Nephron (organoid): Measurements from ENCODE around the gene ELP4.
"Not testable (repeated sequence)": the region's sequence is repeated elsewhere in the genome, so short reads cannot be mapped to it uniquely, and the experiment has no call there.

Experiments used
- H3K27ac Mint-ChIP-seq, 3 experiments: 2 replicates each; pipeline ENCODE4 v1.8.0; 2020; ENCODE audit warnings: mixed read lengths in 3 of 3, mild to moderate bottlenecking in 2 of 3, moderate library complexity in 1 of 3
- H3K27me3 Mint-ChIP-seq: 2 replicates; pipeline ENCODE4 v1.8.0; 2021; ENCODE audit warnings: low read depth, mild to moderate bottlenecking, moderate library complexity, mixed read lengths
- H3K36me3 Mint-ChIP-seq: 2 replicates; pipeline ENCODE4 v1.8.0; 2020; ENCODE audit warnings: low read depth, mixed read lengths
- H3K4me1 Mint-ChIP-seq: 2 replicates; pipeline ENCODE4 v1.8.0; 2020; ENCODE audit warnings: mixed read lengths
- H3K4me3 Mint-ChIP-seq, 3 experiments: 2 replicates each; pipeline ENCODE4 v1.8.0; 2020; ENCODE audit warnings: mild to moderate bottlenecking in 3 of 3, mixed read lengths in 3 of 3, moderate library complexity in 2 of 3
- H3K9me3 Mint-ChIP-seq: 2 replicates; pipeline ENCODE4 v1.8.0; 2020; ENCODE audit warnings: mixed read lengths
- CTCF ChIP-seq, 3 experiments: fragments of 200-600 bp; sonication (generic); IDR thresholded peaks; one replicate each; pipeline ENCODE4 v1.5.0; 2021; ENCODE audit warnings: antibody characterized with exemption in 3 of 3; ENCODE audit not compliant: unreplicated experiment in 3 of 3

ELP4 gene

DNA sequence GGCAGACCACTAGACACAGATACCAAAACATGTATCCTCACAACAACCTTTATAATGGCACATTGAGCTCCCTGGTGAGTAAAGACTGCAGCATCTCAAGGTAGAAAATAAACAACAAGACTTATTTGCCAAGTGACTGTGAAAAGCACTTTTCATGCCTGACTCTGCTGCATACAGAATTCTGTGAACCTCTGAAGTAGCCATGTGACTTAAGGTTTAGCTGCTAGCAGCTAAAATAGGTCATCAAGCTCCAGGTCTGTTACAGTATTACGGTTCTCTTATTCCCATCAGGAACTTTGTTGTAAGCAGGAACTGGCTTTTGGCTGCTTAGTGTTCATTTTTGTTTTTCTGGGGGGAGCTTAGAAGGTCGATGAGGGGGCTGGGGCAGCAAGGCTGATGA is 162.1 kb downstream of the ELP4 start:
- no peaks in the 10 kb centered on the region for H3K36me3 Mint-ChIP-seq
- H3K27me3 Mint-ChIP-seq: no peaks in the 10 kb centered on the region
- H3K4me1 Mint-ChIP-seq: no peaks in the 10 kb centered on the region

DNA sequence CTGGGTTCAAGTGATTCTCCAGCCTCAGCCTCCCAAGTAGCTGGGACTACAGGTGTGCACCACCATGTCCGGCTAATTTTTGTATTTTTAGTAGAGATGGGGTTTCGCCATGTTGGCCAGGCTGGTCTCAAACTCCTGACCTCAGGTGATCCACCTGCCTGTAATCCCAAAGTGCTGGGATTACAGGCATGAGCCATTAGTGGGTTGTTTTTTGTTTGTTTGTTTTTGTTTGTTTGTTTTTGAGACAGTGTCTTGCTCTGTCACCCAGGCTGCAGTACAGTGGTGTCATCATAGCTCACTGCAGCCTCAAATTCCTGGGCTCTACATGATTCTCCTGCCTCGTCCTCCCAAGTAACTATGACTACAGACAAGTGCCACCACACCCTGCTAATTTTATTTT is 163.5 kb downstream of the ELP4 start:
- H3K4me1 Mint-ChIP-seq, H3K27ac Mint-ChIP-seq, H3K9me3 Mint-ChIP-seq, H3K27me3 Mint-ChIP-seq, H3K36me3 Mint-ChIP-seq, H3K4me3 Mint-ChIP-seq: not testable (repeated sequence)

More for the DNA sequence above, 162.1 kb downstream of the ELP4 start:
- no peak for TF ChIP-seq CTCF (IDR thresholded peaks at IDR 0.05; ENCODE audit: unreplicated experiment in 3 of 3)
- peak overlapping the region in 1 of 3 experiments; percentile 47 for H3K27ac Mint-ChIP-seq
- no peak overlapping the region for H3K4me3 Mint-ChIP-seq
- no peaks in the 10 kb centered on the region for H3K9me3 Mint-ChIP-seq

DNA sequence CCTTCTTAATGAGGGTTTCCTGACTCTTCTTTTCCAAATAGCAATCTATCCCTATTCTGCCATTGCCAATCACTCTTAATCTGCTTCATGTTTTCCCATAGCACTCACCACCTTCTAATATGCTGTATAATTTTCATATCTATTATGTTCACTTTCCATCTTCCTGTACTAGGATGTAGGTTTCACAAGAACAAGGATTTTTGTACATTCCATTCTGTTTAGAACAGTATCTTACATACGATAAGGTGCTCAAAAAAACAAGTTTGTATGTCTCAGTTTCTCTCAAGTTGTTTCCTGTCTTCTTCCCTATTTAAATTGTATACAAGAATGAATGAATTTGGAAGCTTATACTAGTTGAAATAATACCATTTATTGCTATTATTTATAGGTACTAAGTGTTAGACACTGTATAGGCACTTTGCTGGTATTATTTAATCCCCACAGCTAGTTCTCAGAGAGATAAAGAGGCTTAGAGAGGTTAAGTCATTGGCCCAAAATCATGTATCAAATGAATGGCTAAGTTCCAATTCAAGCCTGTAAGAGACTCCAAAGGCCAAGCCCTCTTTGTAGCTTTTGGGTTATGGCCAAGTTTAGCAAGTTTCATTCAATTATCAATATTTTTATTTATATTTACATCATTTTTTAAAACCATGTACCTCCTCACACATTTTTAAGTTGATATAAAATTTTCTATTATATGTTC is 166.9 kb downstream of the ELP4 start:
- Mint-ChIP-seq H3K4me1 (no peaks in the 10 kb centered on the region), H3K9me3 (peaks cover 3% of the 10 kb centered on the region), H3K27ac (no peak overlapping the region), H3K27me3 (no peaks in the 10 kb centered on the region), H3K4me3 (no peak overlapping the region), H3K36me3 (peaks cover 4% of the 10 kb centered on the region)
- TF ChIP-seq CTCF (IDR thresholded peaks at IDR 0.05; ENCODE audit: unreplicated experiment in 3 of 3): no peak

- no peak for TF ChIP-seq CTCF (IDR thresholded peaks at IDR 0.05; ENCODE audit: unreplicated experiment in 3 of 3)
- Mint-ChIP-seq H3K4me3 (no peak overlapping the region), H3K36me3 (peaks cover 4% of the 10 kb centered on the region), H3K27me3 (no peaks in the 10 kb centered on the region), H3K27ac (no peak overlapping the region), H3K4me1 (no peaks in the 10 kb centered on the region), H3K9me3 (peaks cover 3% of the 10 kb centered on the region)
Observed at GRCh38 chr11:31680770-31681169, 171.2 kb downstream of the ELP4 start.

- Mint-ChIP-seq H3K27me3 (no peaks in the 10 kb centered on the region), H3K4me3 (no peak overlapping the region), H3K36me3 (no peaks in the 10 kb centered on the region), H3K4me1 (no peaks in the 10 kb centered on the region), H3K27ac (no peak overlapping the region), H3K9me3 (no peaks in the 10 kb centered on the region)
- TF ChIP-seq CTCF (IDR thresholded peaks at IDR 0.05; ENCODE audit: unreplicated experiment in 3 of 3): no peak
Observed at GRCh38 chr11:31687256-31687655, 177.7 kb downstream of the ELP4 start.

- Mint-ChIP-seq H3K36me3 (no peaks in the 10 kb centered on the region), H3K27me3 (no peaks in the 10 kb centered on the region), H3K4me3 (no peak overlapping the region), H3K4me1 (no peaks in the 10 kb centered on the region), H3K9me3 (no peaks in the 10 kb centered on the region), H3K27ac (no peak overlapping the region)
- TF ChIP-seq CTCF (IDR thresholded peaks at IDR 0.05; ENCODE audit: unreplicated experiment in 3 of 3): no peak
Observed at GRCh38 chr11:31687861-31688260, 178.3 kb downstream of the ELP4 start.
